ENCODE data around the gene ADAMTSL4.
A peak's percentile ranks its signal among the peaks of the same experiment; 100 is the strongest.

The ADAMTSL4 gene

DNA sequence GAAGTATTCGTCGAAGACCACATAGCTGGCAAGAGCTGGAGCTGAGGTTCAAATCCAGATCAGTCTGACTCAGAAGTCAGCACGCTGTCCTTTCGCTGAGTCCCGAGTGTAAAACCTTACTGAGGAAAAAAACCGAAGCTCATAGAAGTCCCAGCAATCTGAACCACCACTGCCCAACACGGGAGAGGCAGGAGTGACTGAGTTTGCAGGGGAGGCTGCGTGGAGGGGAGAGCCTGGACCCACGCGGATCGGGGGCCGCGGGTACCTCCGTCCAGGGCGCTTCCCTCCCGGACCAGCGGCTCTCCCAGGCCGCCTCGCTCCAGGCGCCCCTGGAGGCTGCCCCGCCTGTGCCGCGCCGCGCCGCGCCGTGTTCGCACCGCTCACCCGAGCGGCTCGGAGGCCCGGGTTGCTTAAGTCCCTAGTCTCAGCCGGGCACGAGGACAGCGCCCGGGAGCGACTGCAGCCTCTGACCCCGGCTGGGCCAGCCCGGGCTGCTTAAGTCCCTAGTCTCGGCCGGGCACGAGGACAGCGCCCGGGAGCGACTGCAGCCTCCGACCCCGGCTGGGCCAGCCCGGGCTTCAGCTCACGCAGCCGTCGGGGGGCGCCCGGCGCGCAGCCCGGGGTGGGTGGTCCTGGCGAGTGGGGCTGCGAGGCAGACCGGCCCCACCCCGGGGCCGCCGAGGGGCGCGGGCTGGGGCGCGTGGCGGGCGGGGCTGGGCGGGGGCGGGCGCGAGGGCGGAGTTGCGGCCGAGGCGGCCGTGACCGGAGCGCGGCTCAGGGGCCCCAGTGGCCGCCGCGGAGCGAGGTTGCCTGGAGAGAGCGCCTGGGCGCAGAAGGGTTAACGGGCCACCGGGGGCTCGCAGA lies at the start of gene ADAMTSL4:
Gene ADAMTSL4 (plus strand): TSS at position 777 of the 864 bp plus-strand sequence. CDS start 2,881 bp downstream, outside the sequence.
- FAIRE-seq: no peak

- FAIRE-seq: no peak
Measured at GRCh38 chr1:150505431-150505830, 43.8 kb upstream of the ADAMTSL4 start.

- FAIRE-seq: no peak
Measured at GRCh38 chr1:150507912-150508864, 41.0 kb upstream of the ADAMTSL4 start, which contains the start of gene ECM1. Gene ECM1 (plus strand): TSS chr1:150508109. CDS start chr1:150508210, 101 bp downstream.

- no peak for FAIRE-seq
Measured at GRCh38 chr1:150508982-150509381, 40.2 kb upstream of the ADAMTSL4 start.

DNA sequence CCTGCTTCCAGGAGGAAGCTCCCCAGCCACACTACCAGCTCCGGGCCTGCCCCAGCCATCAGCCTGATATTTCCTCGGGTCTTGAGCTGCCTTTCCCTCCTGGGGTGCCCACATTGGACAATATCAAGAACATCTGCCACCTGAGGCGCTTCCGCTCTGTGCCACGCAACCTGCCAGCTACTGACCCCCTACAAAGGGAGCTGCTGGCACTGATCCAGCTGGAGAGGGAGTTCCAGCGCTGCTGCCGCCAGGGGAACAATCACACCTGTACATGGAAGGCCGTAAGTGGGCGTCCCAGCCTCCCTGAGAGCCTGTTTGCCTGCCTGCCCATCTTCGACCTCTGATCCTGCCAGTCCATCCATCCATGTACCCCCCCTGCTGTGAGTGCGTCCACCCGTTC lies 37.7 kb upstream of the ADAMTSL4 start:
- FAIRE-seq: no peak

GRCh38 chr1:150511985-150512660 lies 37.1 kb upstream of the ADAMTSL4 start:
- no peak for FAIRE-seq

DNA sequence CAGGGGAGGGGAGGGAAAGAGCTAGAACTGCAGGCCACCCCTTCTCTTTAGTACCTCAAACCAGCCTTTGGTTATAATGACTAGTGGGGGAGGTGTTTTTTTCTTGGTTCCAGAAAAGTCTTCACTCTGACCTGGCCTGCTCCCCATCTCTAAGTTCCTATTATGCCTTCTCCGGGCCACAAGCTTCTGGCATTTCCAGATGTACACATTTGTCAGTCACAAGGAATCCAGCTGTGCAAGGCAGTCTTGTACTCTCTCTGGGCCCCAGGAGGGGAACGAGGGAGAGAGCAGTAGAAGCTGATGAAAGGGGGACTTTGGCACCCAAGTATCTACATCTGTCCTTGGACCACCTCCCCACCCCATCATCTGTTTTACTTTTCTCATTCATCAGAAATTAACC lies 36.4 kb upstream of the ADAMTSL4 start:
- FAIRE-seq: no peak

DNA sequence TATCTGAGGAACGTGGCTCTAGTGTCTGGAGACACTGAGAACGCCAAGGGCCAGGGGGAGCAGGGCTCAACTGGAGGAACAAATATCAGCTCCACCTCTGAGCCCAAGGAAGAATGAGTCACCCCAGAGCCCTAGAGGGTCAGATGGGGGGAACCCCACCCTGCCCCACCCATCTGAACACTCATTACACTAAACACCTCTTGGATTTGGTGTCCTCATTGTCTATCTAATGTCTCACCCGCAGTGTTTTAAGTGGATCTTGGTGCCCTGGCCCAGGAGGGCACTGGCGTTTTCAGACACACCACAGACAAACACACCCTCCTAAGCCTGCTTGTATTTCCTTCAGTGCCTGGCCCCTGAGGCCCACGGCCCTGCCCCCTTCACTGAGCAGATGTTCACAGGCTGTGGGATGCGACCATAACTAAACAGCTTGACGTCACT lies 35.8 kb upstream of the ADAMTSL4 start:
- FAIRE-seq: no peak

GRCh38 chr1:150514260-150514659 lies 34.9 kb upstream of the ADAMTSL4 start:
- no peak for FAIRE-seq

- no peak for FAIRE-seq
Measured at GRCh38 chr1:150514913-150515327, 34.3 kb upstream of the ADAMTSL4 start.

GRCh38 chr1:150515328-150516049 lies 33.7 kb upstream of the ADAMTSL4 start, which contains the start of gene FALEC:
Gene FALEC (plus strand): TSS chr1:150515752.
- peak; percentile 83 for FAIRE-seq

GRCh38 chr1:150516050-150516591 lies 33.1 kb upstream of the ADAMTSL4 start:
- no peak for FAIRE-seq

DNA sequence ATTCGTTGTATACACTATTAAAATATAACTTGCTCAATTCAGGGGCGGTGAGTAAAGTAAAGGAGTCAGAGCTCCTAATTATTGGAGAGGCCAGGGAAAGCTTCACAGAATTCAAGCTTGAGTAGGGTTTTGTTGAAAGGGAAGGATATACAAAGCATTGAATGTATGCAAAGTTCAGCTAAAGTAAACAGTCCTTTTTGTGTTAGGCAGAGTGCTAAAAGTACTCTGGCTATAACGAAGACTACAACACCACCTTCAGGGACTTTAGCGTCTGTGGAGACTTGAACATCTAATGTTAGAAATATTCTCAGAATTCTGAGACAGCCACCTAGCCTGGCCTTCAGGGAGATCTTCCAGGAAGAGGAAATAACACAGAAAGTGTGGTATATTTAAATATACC lies 32.6 kb upstream of the ADAMTSL4 start:
- FAIRE-seq: peak; percentile 75

DNA sequence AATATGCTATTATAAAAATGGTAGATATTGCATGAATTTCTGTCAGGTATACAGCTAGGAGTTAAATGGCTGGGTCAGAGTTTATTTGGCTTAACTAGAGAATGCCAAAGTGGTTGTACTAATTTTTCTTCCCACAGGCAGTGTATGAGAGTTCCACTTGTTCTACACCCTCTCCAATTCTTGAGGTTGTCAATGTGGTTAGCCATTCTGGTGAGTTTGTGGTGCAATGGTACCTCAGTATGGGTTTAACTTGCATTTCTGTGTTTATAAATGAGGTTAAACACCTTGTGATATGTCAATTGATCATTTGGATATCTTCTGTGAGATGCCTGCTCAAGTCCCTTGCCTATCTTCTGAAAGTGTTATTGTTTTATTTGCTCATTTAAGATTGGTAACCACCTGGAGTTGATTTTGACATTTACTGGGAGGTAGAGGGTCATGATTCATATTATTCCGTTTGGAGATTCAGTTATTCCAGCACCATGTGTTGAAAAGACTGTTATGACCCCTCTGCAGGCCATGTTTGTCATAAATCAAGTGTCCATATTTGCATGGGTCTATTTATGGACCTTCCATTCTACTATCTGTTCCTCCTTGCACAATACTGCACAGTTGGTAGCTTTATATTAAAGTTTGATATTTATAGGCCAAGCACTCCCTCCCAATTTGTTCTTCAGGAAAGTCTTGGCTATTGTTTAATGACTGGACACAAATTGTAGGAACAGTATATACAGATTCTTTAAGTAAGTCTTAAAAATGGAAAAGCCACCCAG lies 27.8 kb upstream of the ADAMTSL4 start:
- FAIRE-seq: no peak

DNA sequence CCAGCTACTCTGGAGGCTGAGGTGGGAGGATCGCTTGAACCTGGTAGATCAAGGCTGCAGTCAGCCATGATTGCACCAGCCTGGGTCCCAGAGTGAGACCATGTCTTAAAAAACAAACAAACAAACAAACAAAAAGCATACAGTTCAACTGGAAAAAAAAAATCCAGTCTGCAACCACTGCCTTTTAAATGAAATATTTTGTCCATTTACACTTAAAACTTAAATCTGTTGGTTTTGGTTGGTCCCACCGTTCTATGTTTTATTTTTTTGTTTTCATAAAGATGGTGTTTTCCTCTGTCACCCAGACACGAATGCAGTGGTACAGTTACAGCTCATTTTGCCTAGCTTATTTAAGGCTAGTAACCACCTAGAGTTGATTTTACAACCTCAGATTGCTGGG lies 23.9 kb upstream of the ADAMTSL4 start:
- FAIRE-seq: no peak

GRCh38 chr1:150528196-150528595 lies 21.0 kb upstream of the ADAMTSL4 start:
- FAIRE-seq: no peak

GRCh38 chr1:150529017-150529416 lies 20.2 kb upstream of the ADAMTSL4 start:
- FAIRE-seq: no peak

DNA sequence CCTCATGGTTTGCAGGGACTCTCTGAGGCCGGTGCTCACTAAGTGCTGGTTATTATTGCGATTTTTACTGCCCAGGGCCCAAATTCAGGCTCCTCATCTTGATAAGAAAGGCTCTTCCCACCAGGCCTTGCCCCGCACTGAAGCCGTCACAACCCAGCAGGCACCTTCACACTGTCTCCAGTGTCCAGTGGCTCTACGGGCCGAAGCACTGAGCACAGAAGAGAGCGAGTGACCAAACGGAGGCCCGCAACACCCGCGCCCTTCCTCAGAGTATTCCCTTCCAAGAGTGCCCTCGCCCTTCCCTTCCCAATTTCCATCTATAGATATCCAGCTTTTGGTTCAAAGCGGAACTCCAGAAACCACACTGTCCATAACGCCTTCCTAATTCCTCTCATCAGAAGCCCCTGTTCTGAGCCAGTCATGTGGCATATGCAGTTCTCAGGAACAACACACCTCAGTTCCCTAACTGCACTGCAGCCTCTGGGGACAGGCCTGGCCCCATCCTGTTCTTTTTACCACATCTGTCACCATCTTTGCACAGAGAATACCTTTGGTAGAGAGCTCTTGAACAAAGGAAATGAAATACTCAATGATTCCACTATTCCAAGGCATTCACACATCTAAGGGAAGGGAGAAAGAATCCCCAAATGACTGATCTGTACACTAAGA lies 18.6 kb upstream of the ADAMTSL4 start:
- FAIRE-seq: no peak

GRCh38 chr1:150532860-150533259 lies 16.3 kb upstream of the ADAMTSL4 start:
- FAIRE-seq: no peak

GRCh38 chr1:150534002-150534401 lies 15.2 kb upstream of the ADAMTSL4 start:
- FAIRE-seq: no peak

All from TTC549 (cell line).